A549 (cell line): ENCODE measurements around the gene CSNK2A1. TPM values are rescaled to one million over a fixed set of nuclear protein-coding genes. Genes with fewer than 3 reads are reported as not detected.

Experiments
- ATAC-seq, 2 experiments: fragments of 200-7000 bp in 1 of 2; fragments of >200 bp in 1 of 2; cut with Nextera tagmentation in 1 of 2; cut with Tn5 transposase in 1 of 2; 3 replicates each; pipeline versions ENCODE4 v1.8.0 to v1.9.1; 2018 to 2020; ENCODE audit warnings: mild to moderate bottlenecking in 1 of 2, moderate library complexity in 1 of 2
- CTCF ChIA-PET: fragments of 300-600 bp; sonication (Branson Sonifier 250); formaldehyde crosslinking; extraction: SDS; loops from one replicate; lab custom pipeline; 2021; ENCODE audit warnings: antibody characterized with exemption, inconsistent platforms; lab: Yijun Ruan, JAX
- POLR2A ChIA-PET: fragments of 350-600 bp; formaldehyde crosslinking; extraction: SDS; loops from one replicate; lab custom pipeline; 2021; ENCODE audit warnings: antibody characterized with exemption, inconsistent platforms; lab: Yijun Ruan, JAX
- DNase-seq, 2 experiments: peaks; one replicate each; pipeline versions ENCODE4 v3.0.0 to v3.0.0-alpha.2; 2011 to 2016; ENCODE audit warnings: low read depth in 1 of 2, low spot score in 1 of 2
- FAIRE-seq: peaks from 2 replicates; lab custom pipeline; 2011; peaks lifted over from hg19 to GRCh38; lab: Jason Lieb, UNC
- H3K27ac ChIP-seq, 2 experiments: fragments of >200 bp; sonication (Bioruptor Twin); formaldehyde crosslinking; 3 replicates each; pipeline ENCODE4 v1.5.1; 2016 to 2017
- H3K4me1 ChIP-seq: fragments of >200 bp; sonication (Bioruptor Twin); formaldehyde crosslinking; 3 replicates; pipeline ENCODE4 v1.6.1; 2016
- H3K4me2 ChIP-seq: fragments of >200 bp; sonication (Bioruptor Twin); formaldehyde crosslinking; 3 replicates; pipeline ENCODE4 v1.6.1; 2016
- H3K4me3 ChIP-seq: fragments of >200 bp; sonication (Bioruptor Twin); formaldehyde crosslinking; 3 replicates; pipeline ENCODE4 v1.5.1; 2016
- H3K9me3 ChIP-seq: fragments of >200 bp; sonication (Bioruptor Twin); formaldehyde crosslinking; 3 replicates; pipeline ENCODE4 v1.6.1; 2016
- BCL3 ChIP-seq: fragments of >200 bp; sonication (Bioruptor Twin); formaldehyde crosslinking; IDR thresholded peaks from 3 replicates; pipeline ENCODE4 v1.6.1; 2016
- BHLHE40 ChIP-seq: IDR thresholded peaks from 2 replicates; pipeline ENCODE4 v1.6.1; 2012; ENCODE audit warnings: low read depth, low read length, inconsistent platforms
- CHD4 ChIP-seq: fragments of 200-600 bp; sonication (generic); IDR thresholded peaks from 2 replicates; pipeline ENCODE4 v1.6.1; 2016; ENCODE audit warnings: antibody characterized with exemption, mild to moderate bottlenecking, borderline replicate concordance
- EHF ChIP-seq: fragments of 250-450 bp; sonication (Bioruptor Pico); IDR thresholded peaks from 2 replicates; pipeline ENCODE4 v1.5.0; 2020; ENCODE audit warnings: mild to moderate bottlenecking
- ELK1 ChIP-seq: fragments of 150-350 bp; IDR thresholded peaks from 2 replicates; pipeline ENCODE4 v1.6.1; 2014; ENCODE audit warnings: low read depth, mild to moderate bottlenecking, low read length
- FOSB ChIP-seq: fragments of 250-450 bp; sonication (Bioruptor Pico); IDR thresholded peaks from 2 replicates; pipeline ENCODE4 v1.5.0; 2020; ENCODE audit warnings: mild to moderate bottlenecking, moderate library complexity
- FOSL2 ChIP-seq, 2 experiments: fragments of 450-650 bp in 1 of 2; fragments of >200 bp in 1 of 2; sonication (Bioruptor Twin) in 1 of 2; formaldehyde crosslinking; IDR thresholded peaks; 2 replicates each; pipeline versions ENCODE4 v1.5.0 to v1.6.1; 2016 to 2020; ENCODE audit warnings: mild to moderate bottlenecking in 1 of 2, moderate library complexity in 1 of 2
- FOXS1 ChIP-seq: fragments of 250-450 bp; sonication (Bioruptor Pico); IDR thresholded peaks from 2 replicates; pipeline ENCODE4 v1.5.0; 2020; ENCODE audit warnings: mild to moderate bottlenecking, moderate library complexity
- HDAC2 ChIP-seq: fragments of 200-600 bp; sonication (generic); IDR thresholded peaks from 2 replicates; pipeline ENCODE4 v1.6.1; 2016
- HOXA7 ChIP-seq: fragments of 250-450 bp; sonication (Bioruptor Pico); IDR thresholded peaks from 2 replicates; pipeline ENCODE4 v1.5.0; 2020; ENCODE audit warnings: mild to moderate bottlenecking, moderate library complexity
- HOXB5 ChIP-seq: fragments of 250-450 bp; sonication (Bioruptor Pico); IDR thresholded peaks from 2 replicates; pipeline ENCODE4 v1.5.0; 2020; ENCODE audit warnings: mild to moderate bottlenecking, moderate library complexity
- JUN ChIP-seq, 2 experiments: fragments of >200 bp; sonication (Bioruptor Twin); formaldehyde crosslinking; IDR thresholded peaks; 2 replicates in 1 of 2; 3 replicates in 1 of 2; pipeline ENCODE4 v1.6.1; 2016 to 2017
- NR3C1 ChIP-seq: fragments of >200 bp; sonication (Bioruptor Twin); formaldehyde crosslinking; IDR thresholded peaks from 3 replicates; pipeline ENCODE4 v1.6.1; 2017
- PHF8 ChIP-seq: fragments of 200-600 bp; sonication (generic); IDR thresholded peaks from 2 replicates; pipeline ENCODE4 v1.6.1; 2016; ENCODE audit warnings: low read depth, mild to moderate bottlenecking, antibody characterized with exemption, moderate library complexity, borderline replicate concordance
- POLR2AphosphoS2 ChIP-seq: conservative IDR thresholded peaks from 2 replicates; pipeline ENCODE4 v1.6.1; 2012; ENCODE audit warnings: low read length, improper control_type of control experiment, inconsistent platforms
- RCOR1 ChIP-seq: fragments of 150-350 bp; IDR thresholded peaks from 2 replicates; pipeline ENCODE4 v1.6.1; 2014; ENCODE audit warnings: antibody characterized with exemption, low read length, low read depth
- RFX5 ChIP-seq: fragments of 450-650 bp; IDR thresholded peaks from 2 replicates; pipeline ENCODE4 v1.7.1; 2014; ENCODE audit warnings: antibody characterized with exemption, mild to moderate bottlenecking, moderate library complexity
- SREBF2 ChIP-seq: fragments of 450-650 bp; IDR thresholded peaks from 2 replicates; pipeline ENCODE4 v1.6.1; 2014; ENCODE audit warnings: mild to moderate bottlenecking, moderate library complexity
- ZSCAN20 ChIP-seq: fragments of 250-450 bp; sonication (Bioruptor Pico); IDR thresholded peaks from 2 replicates; pipeline ENCODE4 v1.8.0; 2022; ENCODE audit warnings: mild to moderate bottlenecking, moderate library complexity
- WGBS: methylation state at CpG from one replicate; pipeline ENCODE4 v1.1.6; 2017; ENCODE audit errors: missing lambda C conversion rate; 5-methylcytosine and 5-hydroxymethylcytosine counted together
- polyA plus RNA-seq, 4 experiments: library from polyadenylated mRNA; depleted of rRNA in 3 of 4; stranded (reverse); fragments of >200 nt; fragmentation: RNase III in 1 of 4; extraction: RNeasy Plus Mini Kit Qiagen cat#74134 plus additional on column Dnase treatment in 1 of 4; gene quantifications; 2 replicates in 3 of 4; 3 replicates in 1 of 4; pipeline ENCODE4 v1.2.3, GENCODE V29; 2011 to 2017
- TF ChIP-seq, protein P1 (sequence below): fragments of 200-600 bp; sonication (generic); IDR thresholded peaks from 2 replicates; pipeline ENCODE4 v1.6.1; 2016; ENCODE audit warnings: antibody characterized with exemption, mild to moderate bottlenecking, moderate library complexity

The CSNK2A1 gene
- polyA plus RNA-seq, 2 of the 4 experiments (the other 2 are of a cell fraction) = 157 to 306 TPM

DNA sequence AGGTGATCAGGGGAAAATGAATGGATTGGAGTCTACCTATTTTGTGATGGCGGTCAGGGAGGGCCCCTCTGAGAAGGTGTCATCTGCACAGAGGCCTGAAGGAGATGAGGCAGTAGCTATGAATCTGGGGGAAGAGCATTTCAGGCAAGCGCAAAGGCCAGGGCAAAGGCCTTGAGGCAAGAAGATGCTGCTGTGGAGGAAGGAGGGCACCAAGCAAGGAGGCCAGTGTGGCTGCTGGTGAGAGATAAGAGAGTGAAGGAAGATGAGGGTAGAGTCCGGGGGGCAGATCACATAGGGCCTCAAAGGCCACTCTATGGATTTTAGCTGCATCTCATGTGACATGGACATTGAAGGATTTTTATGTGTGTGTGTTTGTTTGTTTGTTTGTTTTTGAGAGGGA, 20.6 kb upstream of the CSNK2A1 start:
- no peaks in the 10 kb centered on the region for H3K9me3 ChIP-seq
- TF ChIP-seq HOXA7 (CRISPR knock-in tag) (no peak), RCOR1 (no peak)
- DNase-seq (no peak), FAIRE-seq (no peak), ATAC-seq (no peak)
- no peaks in the 10 kb centered on the region for H3K4me1 ChIP-seq
- 90% methylated on average over 3 of the region's 3 CpGs for WGBS
- H3K4me2 ChIP-seq = no peak overlapping the region
- POLR2A ChIA-PET = interaction anchor here (1.1 kb wide), 2 partner anchors 21 to 81 kb away, joined by 3 read pairs; partner anchors contain the start of gene CSNK2A1
- H3K4me3 ChIP-seq = no peak overlapping the region
- H3K27ac ChIP-seq = no peak overlapping the region
- CTCF ChIA-PET = interaction anchor here (0.6 to 20.9 kb wide), 9 partner anchors 10 to 205 kb away, joined by 3 to 432 read pairs (median 5); partner anchors contain the start of gene CSNK2A1

DNA sequence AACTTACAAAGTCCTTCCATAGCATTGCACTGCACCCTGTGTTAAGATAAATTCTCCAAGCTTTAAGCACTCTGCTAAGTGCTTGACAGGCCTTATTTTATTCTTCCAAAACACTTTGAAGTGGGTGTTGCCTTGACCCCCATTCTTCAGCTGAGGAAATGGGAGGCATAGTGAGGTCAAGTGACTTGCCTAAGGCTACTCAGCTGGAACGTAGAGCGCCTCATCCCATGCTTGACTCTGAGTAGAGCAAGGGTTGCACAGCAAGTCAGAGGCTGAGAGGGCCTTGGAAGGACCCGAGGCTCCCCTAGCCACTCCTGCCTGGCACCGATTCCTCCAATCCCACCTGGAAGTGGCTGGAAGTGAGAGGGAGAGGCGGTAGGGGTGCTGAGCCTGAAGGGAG, 19.6 kb upstream of the CSNK2A1 start:
- POLR2A ChIA-PET = interaction anchor here (1.1 kb wide), 1 partner anchor 82 kb away, joined by 3 read pairs; no protein-coding TSS in a partner anchor
- FAIRE-seq (no peak), ATAC-seq (no peak)
- CTCF ChIA-PET = interaction anchor here (1.0 to 20.9 kb wide), 24 partner anchors 11 to 393 kb away, joined by 3 to 432 read pairs (median 6); partner anchors contain the start of genes CSNK2A1 and SLC52A3
- TF ChIP-seq JUN (IDR thresholded peaks at IDR 0.05) = no peak
- TF ChIP-seq NR3C1 = no peak
- no peak for TF ChIP-seq POLR2AphosphoS2
- TF ChIP-seq HDAC2 = no peak
- no peak for TF ChIP-seq ZSCAN20 (CRISPR knock-in tag)
- TF ChIP-seq FOXS1 (CRISPR knock-in tag) = no peak
- TF ChIP-seq CHD4 = no peak
- TF ChIP-seq RFX5 = no peak
- TF ChIP-seq BHLHE40 = no peak
- TF ChIP-seq, protein P1, sequence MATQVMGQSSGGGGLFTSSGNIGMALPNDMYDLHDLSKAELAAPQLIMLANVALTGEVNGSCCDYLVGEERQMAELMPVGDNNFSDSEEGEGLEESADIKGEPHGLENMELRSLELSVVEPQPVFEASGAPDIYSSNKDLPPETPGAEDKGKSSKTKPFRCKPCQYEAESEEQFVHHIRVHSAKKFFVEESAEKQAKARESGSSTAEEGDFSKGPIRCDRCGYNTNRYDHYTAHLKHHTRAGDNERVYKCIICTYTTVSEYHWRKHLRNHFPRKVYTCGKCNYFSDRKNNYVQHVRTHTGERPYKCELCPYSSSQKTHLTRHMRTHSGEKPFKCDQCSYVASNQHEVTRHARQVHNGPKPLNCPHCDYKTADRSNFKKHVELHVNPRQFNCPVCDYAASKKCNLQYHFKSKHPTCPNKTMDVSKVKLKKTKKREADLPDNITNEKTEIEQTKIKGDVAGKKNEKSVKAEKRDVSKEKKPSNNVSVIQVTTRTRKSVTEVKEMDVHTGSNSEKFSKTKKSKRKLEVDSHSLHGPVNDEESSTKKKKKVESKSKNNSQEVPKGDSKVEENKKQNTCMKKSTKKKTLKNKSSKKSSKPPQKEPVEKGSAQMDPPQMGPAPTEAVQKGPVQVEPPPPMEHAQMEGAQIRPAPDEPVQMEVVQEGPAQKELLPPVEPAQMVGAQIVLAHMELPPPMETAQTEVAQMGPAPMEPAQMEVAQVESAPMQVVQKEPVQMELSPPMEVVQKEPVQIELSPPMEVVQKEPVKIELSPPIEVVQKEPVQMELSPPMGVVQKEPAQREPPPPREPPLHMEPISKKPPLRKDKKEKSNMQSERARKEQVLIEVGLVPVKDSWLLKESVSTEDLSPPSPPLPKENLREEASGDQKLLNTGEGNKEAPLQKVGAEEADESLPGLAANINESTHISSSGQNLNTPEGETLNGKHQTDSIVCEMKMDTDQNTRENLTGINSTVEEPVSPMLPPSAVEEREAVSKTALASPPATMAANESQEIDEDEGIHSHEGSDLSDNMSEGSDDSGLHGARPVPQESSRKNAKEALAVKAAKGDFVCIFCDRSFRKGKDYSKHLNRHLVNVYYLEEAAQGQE = no peak
- TF ChIP-seq HOXB5 (CRISPR knock-in tag) = no peak
- no peak for TF ChIP-seq FOSL2 (IDR thresholded peaks at IDR 0.05)
- TF ChIP-seq FOSL2 (CRISPR knock-in tag; IDR thresholded peaks at IDR 0.05) = no peak
- TF ChIP-seq PHF8 = no peak
- no peak for TF ChIP-seq EHF
- no peak for TF ChIP-seq HOXA7 (CRISPR knock-in tag)
- TF ChIP-seq ELK1 = no peak
- no peak for TF ChIP-seq FOSB (CRISPR knock-in tag)
- no peak for TF ChIP-seq BCL3
- TF ChIP-seq SREBF2 = no peak
- TF ChIP-seq, all 56 proteins: peak for 0
- Histone ChIP-seq H3K9me3 (no peaks in the 10 kb centered on the region), H3K4me3 (no peak overlapping the region), H3K4me2 (no peak overlapping the region), H3K4me1 (no peaks in the 10 kb centered on the region), H3K27ac (no peak overlapping the region)
- no peak for DNase-seq
- 58% methylated on average over 5 of the region's 5 CpGs for WGBS
